GM23338 (cell line): ENCODE measurements around the gene C1QTNF8. TPM values are rescaled to one million over a fixed set of nuclear protein-coding genes. Genes with fewer than 3 reads are reported as not detected.

Experiments
- ATAC-seq: fragments of 200-7000 bp; cut with Tn5 transposase; 3 replicates; pipeline ENCODE4 v1.9.1; 2020
- DNase-seq: peaks from one replicate; pipeline ENCODE4 v3.0.0-alpha.2; 2015; ENCODE audit warnings: low spot score
- H2AFZ ChIP-seq: fragments of 200-600 bp; sonication (generic); 2 replicates; pipeline ENCODE4 v1.8.0; 2016; ENCODE audit warnings: antibody characterized with exemption, mild to moderate bottlenecking, moderate library complexity
- H3F3A ChIP-seq: fragments of 200-600 bp; sonication (generic); replicated peaks from 2 replicates; pipeline ENCODE4 v1.8.0; 2017; ENCODE audit warnings: antibody characterized with exemption, mixed run types, low read depth
- H3K27ac ChIP-seq: fragments of 200-600 bp; sonication (generic); 2 replicates; pipeline ENCODE4 v1.6.1; 2016; ENCODE audit warnings: low read depth
- H3K27me3 ChIP-seq: fragments of 200-600 bp; sonication (generic); 2 replicates; pipeline ENCODE4 v1.8.0; 2016; ENCODE audit warnings: mild to moderate bottlenecking, mixed run types, moderate library complexity; ENCODE audit not compliant: insufficient read depth
- H3K36me3 ChIP-seq: fragments of 200-600 bp; sonication (generic); 2 replicates; pipeline ENCODE4 v1.8.0; 2016; ENCODE audit warnings: mild to moderate bottlenecking; ENCODE audit not compliant: insufficient read depth
- H3K4me1 ChIP-seq: fragments of 200-600 bp; sonication (generic); 2 replicates; pipeline ENCODE4 v1.8.0; 2016; ENCODE audit warnings: mild to moderate bottlenecking, moderate library complexity; ENCODE audit not compliant: insufficient read depth
- H3K4me2 ChIP-seq: fragments of 200-600 bp; sonication (generic); 2 replicates; pipeline ENCODE4 v1.7.1; 2017; ENCODE audit warnings: mixed run types
- H3K4me3 ChIP-seq: fragments of 200-600 bp; sonication (generic); 2 replicates; pipeline ENCODE4 v1.6.1; 2016; ENCODE audit warnings: mixed run types
- H3K79me2 ChIP-seq: fragments of 200-600 bp; sonication (generic); replicated peaks from 2 replicates; pipeline ENCODE4 v1.8.0; 2017; ENCODE audit warnings: mild to moderate bottlenecking; ENCODE audit not compliant: insufficient read depth
- H3K9me2 ChIP-seq: fragments of 200-600 bp; sonication (generic); 2 replicates; pipeline ENCODE4 v1.8.0; 2017; ENCODE audit not compliant: insufficient read depth
- H4K20me1 ChIP-seq: fragments of 200-600 bp; sonication (generic); replicated peaks from 2 replicates; pipeline ENCODE4 v1.8.0; 2017; ENCODE audit warnings: mild to moderate bottlenecking; ENCODE audit not compliant: insufficient read depth
- H3K27ac Mint-ChIP-seq: 2 replicates; pipeline ENCODE4 v1.8.0; 2020; ENCODE audit warnings: inconsistent platforms, mild to moderate bottlenecking, moderate library complexity, mixed read lengths
- H3K27me3 Mint-ChIP-seq: 3 replicates; pipeline ENCODE4 v1.8.0; 2022; ENCODE audit warnings: low read depth, mild to moderate bottlenecking, moderate library complexity, mixed read lengths, inconsistent platforms; ENCODE audit not compliant: insufficient read depth, poor library complexity
- H3K36me3 Mint-ChIP-seq: 3 replicates; pipeline ENCODE4 v1.8.0; 2021; ENCODE audit warnings: low read depth, mild to moderate bottlenecking, inconsistent platforms, moderate library complexity, mixed read lengths
- H3K4me1 Mint-ChIP-seq: 3 replicates; pipeline ENCODE4 v1.8.0; 2020; ENCODE audit warnings: mild to moderate bottlenecking, inconsistent platforms, mixed read lengths
- H3K4me3 Mint-ChIP-seq: 3 replicates; pipeline ENCODE4 v1.8.0; 2021; ENCODE audit warnings: moderate library complexity, mild to moderate bottlenecking, inconsistent platforms, mixed read lengths
- H3K9me3 Mint-ChIP-seq: 3 replicates; pipeline ENCODE4 v1.8.0; 2020; ENCODE audit warnings: moderate library complexity, mild to moderate bottlenecking, inconsistent platforms, mixed read lengths
- CTCF ChIP-seq, 2 experiments: fragments of 200-600 bp in 1 of 2; sonication (generic) in 1 of 2; conservative IDR thresholded peaks; 2 replicates each; pipeline versions ENCODE4 v1.5.1 to v1.6.1; 2016 to 2017; ENCODE audit warnings: antibody characterized with exemption in 2 of 2, low read depth in 2 of 2, mild to moderate bottlenecking in 2 of 2, moderate library complexity in 1 of 2
- ETS1 ChIP-seq: IDR thresholded peaks from 2 replicates; pipeline ENCODE4 v1.6.1; 2016; ENCODE audit warnings: antibody characterized with exemption
- EZH2 ChIP-seq: fragments of 200-600 bp; sonication (generic); IDR thresholded peaks from one replicate; pipeline ENCODE4 v1.8.0; 2017; ENCODE audit warnings: antibody characterized with exemption, mild to moderate bottlenecking, low read depth; ENCODE audit not compliant: unreplicated experiment
- EZH2phosphoT487 ChIP-seq: fragments of 200-600 bp; sonication (generic); IDR thresholded peaks from one replicate; pipeline ENCODE4 v1.8.1; 2018; ENCODE audit warnings: antibody characterized with exemption; ENCODE audit not compliant: unreplicated experiment
- NANOG ChIP-seq: IDR thresholded peaks from 2 replicates; pipeline ENCODE4 v1.6.1; 2016; ENCODE audit warnings: antibody characterized with exemption, borderline replicate concordance
- POLR2AphosphoS5 ChIP-seq: IDR thresholded peaks from 2 replicates; pipeline ENCODE4 v1.6.1; 2016; ENCODE audit warnings: antibody characterized with exemption, low read depth
- STAT1 ChIP-seq: IDR thresholded peaks from one replicate; pipeline ENCODE4 v1.6.1; 2016; ENCODE audit warnings: antibody characterized with exemption; ENCODE audit not compliant: unreplicated experiment
- ZNF114 ChIP-seq: fragments of 250-450 bp; sonication (Bioruptor Pico); IDR thresholded peaks from 2 replicates; pipeline ENCODE4 v1.5.0; 2020; ENCODE audit warnings: mild to moderate bottlenecking, moderate library complexity
- polyA plus RNA-seq: library from polyadenylated mRNA; unstranded; fragments of >200 nt; fragmentation: Nextera tagmentation; extraction: Ambion mirVana; gene quantifications from 2 replicates; pipeline ENCODE4 v1.2.1, GENCODE V29; 2016
- total RNA-seq: library from RNA; depleted of rRNA; stranded (reverse); fragments of >200 nt; shearing (Covaris generic); gene quantifications from 2 replicates; pipeline ENCODE4 v1.2.3, GENCODE V29; 2014
- TF ChIP-seq, protein P1 (sequence below): IDR thresholded peaks from one replicate; pipeline ENCODE4 v1.6.1; 2018; ENCODE audit warnings: antibody characterized with exemption; ENCODE audit not compliant: unreplicated experiment

The C1QTNF8 gene
- total and polyA plus RNA-seq, 2 experiments from 2014 or later, result not detected

DNA sequence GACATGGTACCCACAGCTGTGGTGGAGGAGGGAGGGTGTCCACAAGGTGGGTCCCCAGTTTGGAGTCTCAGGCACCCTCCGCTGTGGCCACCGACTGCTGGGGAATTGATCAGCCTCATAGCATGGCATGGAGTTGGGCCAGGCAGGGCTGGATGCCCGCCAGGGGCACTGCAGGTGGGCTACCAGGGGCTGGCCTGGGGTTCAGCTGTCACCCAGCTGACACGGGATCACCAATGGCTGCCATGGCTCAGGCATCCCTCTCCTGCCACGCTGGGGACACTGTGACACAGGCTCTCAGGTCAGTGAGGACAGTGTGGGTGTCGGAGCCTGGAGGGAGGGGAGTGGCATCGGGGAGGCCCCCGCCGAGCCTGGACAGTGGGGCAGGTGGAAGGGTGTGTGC lies 43.3 kb downstream of the C1QTNF8 start:
- Histone ChIP-seq H3K27ac (no peak overlapping the region), H2AFZ (no peak overlapping the region), H3K4me1 (no peaks in the 10 kb centered on the region; the same call in 1 of the 2 replicates), H3K79me2 (no peaks in the 10 kb centered on the region), H3F3A (no peaks in the 10 kb centered on the region), H3K27me3 (no peaks in the 10 kb centered on the region), H3K4me3 (no peak overlapping the region), H3K9me2 (no peaks in the 10 kb centered on the region), H3K36me3 (no peaks in the 10 kb centered on the region), H3K4me2 (no peak overlapping the region), H4K20me1 (no peaks in the 10 kb centered on the region)
- ATAC-seq (no peak), DNase-seq (no peak)
- Mint-ChIP-seq H3K27me3 (peaks cover 8% of the 10 kb centered on the region), H3K4me3 (no peak overlapping the region), H3K36me3 (no peaks in the 10 kb centered on the region), H3K27ac (no peak overlapping the region), H3K9me3 (no peaks in the 10 kb centered on the region), H3K4me1 (no peaks in the 10 kb centered on the region)
- TF ChIP-seq CTCF (conservative IDR thresholded peaks at IDR 0.05; ENCODE audit: low read depth in 2 of 2) (no peak), EZH2 (no peak)
- TF ChIP-seq, protein P1, sequence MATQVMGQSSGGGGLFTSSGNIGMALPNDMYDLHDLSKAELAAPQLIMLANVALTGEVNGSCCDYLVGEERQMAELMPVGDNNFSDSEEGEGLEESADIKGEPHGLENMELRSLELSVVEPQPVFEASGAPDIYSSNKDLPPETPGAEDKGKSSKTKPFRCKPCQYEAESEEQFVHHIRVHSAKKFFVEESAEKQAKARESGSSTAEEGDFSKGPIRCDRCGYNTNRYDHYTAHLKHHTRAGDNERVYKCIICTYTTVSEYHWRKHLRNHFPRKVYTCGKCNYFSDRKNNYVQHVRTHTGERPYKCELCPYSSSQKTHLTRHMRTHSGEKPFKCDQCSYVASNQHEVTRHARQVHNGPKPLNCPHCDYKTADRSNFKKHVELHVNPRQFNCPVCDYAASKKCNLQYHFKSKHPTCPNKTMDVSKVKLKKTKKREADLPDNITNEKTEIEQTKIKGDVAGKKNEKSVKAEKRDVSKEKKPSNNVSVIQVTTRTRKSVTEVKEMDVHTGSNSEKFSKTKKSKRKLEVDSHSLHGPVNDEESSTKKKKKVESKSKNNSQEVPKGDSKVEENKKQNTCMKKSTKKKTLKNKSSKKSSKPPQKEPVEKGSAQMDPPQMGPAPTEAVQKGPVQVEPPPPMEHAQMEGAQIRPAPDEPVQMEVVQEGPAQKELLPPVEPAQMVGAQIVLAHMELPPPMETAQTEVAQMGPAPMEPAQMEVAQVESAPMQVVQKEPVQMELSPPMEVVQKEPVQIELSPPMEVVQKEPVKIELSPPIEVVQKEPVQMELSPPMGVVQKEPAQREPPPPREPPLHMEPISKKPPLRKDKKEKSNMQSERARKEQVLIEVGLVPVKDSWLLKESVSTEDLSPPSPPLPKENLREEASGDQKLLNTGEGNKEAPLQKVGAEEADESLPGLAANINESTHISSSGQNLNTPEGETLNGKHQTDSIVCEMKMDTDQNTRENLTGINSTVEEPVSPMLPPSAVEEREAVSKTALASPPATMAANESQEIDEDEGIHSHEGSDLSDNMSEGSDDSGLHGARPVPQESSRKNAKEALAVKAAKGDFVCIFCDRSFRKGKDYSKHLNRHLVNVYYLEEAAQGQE, result no peak

DNA sequence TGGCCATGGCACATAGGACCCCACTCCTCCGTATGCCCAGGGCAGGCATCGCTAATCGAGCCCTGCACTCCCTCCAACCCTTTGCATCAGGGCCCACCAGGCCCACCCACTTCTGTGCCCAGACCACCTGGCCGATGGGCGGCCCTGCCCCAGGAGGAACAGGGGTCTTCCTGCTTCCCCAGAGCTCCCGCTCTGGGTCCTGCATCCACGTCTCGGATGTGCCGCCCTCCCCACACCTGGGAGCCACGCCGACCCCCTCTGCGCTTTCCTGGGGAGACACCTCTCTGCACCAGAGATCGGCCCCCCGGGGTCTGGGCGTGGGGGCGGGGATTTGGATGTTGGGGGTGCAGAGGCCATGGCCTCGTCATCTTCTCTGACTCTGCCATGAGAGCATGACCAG lies 44.6 kb downstream of the C1QTNF8 start:
- no peaks in the 10 kb centered on the region for H3K9me3 Mint-ChIP-seq
- no peak overlapping the region for H3K4me3 ChIP-seq
- no peak overlapping the region for H2AFZ ChIP-seq
- H3K36me3 Mint-ChIP-seq, result no peaks in the 10 kb centered on the region
- H3K4me2 ChIP-seq, result no peak overlapping the region
- no peak overlapping the region for H3K27ac ChIP-seq
- no peaks in the 10 kb centered on the region for H3F3A ChIP-seq
- ATAC-seq (no peak), DNase-seq (no peak)
- H4K20me1 ChIP-seq, result no peaks in the 10 kb centered on the region
- H3K4me3 Mint-ChIP-seq, result no peak overlapping the region
- no peak overlapping the region for H3K27ac Mint-ChIP-seq
- H3K4me1 ChIP-seq, result no peaks in the 10 kb centered on the region; the same call in 1 of the 2 replicates
- H3K4me1 Mint-ChIP-seq, result no peaks in the 10 kb centered on the region
- peaks cover 8% of the 10 kb centered on the region for H3K27me3 Mint-ChIP-seq
- H3K36me3 ChIP-seq, result no peaks in the 10 kb centered on the region
- H3K79me2 ChIP-seq, result no peaks in the 10 kb centered on the region
- no peaks in the 10 kb centered on the region for H3K9me2 ChIP-seq
- H3K27me3 ChIP-seq, result no peaks in the 10 kb centered on the region
- TF ChIP-seq CTCF (conservative IDR thresholded peaks at IDR 0.05; ENCODE audit: low read depth in 2 of 2), result no peak
- TF ChIP-seq EZH2phosphoT487, result no peak
- TF ChIP-seq STAT1, result no peak
- TF ChIP-seq ETS1, result no peak
- TF ChIP-seq EZH2, result no peak
- no peak for TF ChIP-seq NANOG
- TF ChIP-seq ZNF114 (CRISPR knock-in tag), result no peak
- TF ChIP-seq POLR2AphosphoS5, result no peak
- TF ChIP-seq, protein P1, result no peak
